Bone marrow (tissue), 2 donors: ENCODE data around the gene TMEM150B.

Experiments
- DNase-seq, 2 donors: peaks; one replicate each; lab custom pipeline; 2025; lab: John Stamatoyannopoulos, UW

TMEM150B gene

DNA sequence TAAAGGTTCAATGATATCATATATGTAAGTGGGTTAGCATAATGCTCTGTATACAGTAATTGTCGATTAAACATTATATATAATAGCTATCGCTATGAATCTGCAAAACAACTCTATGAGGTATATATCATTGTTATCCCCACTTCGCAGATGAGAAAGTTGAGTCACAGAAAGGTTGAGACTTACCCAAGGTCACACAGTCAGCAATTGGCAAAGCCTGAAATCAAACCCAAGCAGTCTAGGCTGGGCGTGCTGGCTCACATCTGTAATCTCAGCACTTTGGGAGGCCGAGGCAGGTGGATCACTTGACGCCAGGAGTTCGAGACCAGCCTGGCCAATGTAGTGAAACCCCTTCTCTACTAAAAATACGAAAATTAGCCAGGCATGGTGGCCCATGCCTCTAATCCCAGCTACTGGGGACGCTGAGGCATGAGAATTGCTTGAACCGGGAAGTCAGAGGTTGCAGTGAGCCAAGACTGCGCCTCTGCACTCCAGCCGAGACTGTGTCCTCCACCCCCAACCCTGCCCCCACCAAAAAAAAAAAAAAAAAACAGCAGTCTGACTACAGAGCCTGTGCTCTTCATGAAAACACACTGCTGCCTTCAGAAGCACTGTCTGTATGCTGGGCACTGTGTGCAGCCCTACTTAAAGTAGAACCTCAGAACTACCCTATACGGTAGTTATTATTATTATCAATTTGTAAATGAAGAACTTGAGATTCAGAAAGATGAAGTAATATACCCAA is 46.6 kb downstream of the TMEM150B start:
- no peak for DNase-seq

DNA sequence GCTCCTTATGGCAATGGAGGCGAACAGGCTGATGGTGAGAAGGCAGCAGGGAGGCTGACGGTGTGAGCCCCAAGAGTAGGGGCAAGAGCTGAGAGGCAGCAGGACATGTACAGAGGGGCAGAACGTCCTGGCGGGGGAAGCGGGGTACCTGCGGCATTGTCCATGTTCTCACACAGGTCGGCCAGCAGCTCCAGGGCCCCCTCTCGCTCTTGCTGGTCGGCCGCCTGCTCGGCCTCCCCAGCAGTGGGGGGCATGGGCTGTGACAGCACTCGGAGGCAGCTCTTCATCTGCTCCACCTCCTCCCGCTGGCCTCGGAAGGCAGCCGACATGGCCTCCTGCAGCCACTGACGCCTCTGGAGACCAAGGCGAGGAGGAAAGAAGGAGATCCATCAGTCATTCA is 47.6 kb downstream of the TMEM150B start:
- no peak for DNase-seq

DNA sequence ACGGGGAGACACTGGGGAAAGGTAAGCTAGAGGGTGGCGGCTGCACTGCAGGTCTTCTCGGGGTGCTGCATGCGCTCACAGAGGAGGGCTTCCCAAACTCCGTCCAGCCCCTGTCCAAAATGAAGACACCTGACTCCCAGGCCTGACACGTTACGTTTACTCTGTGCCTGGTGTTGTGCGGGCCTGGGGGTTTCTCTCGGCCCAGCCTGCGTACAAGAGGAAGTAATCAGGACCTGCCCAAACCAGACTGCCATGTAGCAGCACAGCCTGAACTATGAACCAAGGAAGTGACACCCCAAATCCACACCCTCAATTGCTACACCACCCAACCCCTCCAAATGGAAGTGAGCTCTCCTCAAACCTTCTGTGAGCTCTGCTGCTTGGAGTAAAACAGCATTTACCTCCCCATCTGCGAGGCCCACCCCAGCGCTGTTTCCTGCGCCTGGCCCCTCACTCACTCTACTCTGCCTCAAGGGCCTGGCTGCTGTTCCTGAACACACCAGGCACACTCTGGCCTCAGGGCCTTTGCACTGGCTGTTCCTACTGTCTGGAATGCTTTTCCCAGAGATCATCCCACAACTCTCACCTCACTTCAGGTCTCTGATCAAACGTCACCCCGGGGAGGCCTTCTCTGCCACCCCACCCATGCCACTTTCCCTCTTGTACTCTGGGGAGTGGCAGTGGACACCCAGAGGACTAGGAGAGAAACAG is 48.3 kb downstream of the TMEM150B start:
- DNase-seq = no peak

DNA sequence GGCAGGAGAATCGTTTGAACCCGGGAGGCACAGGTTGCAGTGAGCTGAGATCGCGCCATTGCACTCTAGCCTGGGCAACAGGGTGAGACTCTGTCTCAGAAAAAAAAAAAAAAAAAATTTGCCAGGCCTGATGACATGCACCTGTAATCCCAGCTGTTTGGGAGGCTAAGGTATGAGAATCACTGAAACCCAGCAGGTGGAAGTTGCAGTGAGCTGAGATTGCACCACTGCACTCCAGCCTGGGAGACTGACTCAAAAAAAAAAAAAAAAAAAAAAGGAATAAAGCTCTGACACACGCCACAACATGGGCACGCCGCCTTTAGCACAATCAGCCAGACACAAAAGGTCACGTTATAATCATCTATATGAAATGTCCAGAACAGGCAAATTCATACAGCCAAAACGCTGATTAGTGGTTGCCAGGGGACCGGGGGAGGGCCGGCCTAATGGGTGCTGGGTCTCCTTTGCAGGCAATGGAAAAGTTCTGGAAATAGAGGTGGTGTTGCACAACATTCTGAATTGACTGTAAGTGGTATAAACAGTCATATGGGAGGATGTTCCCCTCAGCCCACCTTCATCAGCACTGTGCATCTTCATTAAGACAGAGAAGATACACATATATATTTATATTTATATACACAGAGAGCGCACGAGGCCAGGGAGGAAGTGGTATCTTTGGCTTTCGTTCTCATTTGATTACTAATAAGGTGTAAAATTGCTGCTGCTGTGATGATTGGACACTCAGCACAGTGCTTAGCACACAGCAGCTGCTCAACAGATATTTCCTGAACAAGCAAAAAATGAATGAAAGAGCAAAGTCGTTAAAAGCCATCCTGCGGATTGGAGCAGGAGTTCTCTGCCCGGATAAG is 49.1 kb downstream of the TMEM150B start:
- no peak for DNase-seq

DNA sequence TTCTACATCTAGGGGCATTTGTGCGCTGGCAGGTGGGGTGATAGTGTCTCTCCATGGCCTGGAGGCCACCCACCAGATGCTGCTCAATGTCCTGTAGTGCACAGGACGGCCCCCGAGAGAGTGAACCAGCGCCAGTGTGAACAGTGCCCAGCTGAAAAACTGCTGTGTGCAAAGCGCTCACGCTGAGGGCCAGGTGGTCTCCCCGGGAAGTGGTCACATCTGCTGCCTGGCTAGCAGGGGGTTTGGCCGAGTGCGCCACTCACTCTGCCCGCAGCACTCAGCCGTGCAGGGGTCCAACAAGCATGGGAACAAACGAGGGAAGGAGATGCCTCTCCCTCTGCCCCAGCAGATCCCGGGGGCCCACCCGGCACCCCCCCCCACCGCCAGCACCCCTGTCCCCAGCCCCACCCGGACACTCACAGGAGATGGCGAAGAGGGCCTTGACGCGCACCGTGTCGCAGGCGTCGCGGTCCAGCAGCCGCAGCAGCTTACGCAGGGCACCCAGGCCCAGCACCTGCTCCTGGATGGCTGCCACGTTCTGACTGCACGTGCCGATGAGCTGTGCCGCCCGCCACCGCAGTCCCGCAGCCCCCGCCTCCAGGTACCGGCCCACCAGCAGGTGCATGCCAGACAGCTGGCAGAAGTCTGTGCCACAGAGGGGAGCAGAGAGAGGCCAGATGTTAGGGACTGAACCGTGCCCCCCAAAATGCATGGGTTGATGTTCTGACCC is 51.0 kb downstream of the TMEM150B start:
- no peak for DNase-seq

DNA sequence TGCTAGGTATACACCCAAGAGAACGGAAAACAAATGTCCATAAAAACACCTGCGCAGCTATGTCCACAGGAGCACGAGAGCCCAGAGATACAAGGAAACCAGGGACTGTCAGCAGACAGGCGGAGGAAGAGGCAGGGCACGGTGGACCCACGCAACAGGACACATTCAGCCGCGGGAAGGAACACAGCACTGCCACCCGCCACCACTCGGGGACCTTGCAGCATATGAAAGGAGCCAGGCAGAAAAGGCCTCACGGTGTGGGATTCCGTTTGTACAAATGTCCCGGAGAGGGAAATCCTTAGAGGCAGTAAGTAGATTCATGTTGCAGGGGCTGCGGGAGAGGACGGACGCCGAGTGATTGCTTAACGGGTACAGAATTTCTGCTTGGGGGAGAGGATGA is 53.0 kb downstream of the TMEM150B start:
- no peak for DNase-seq

DNA sequence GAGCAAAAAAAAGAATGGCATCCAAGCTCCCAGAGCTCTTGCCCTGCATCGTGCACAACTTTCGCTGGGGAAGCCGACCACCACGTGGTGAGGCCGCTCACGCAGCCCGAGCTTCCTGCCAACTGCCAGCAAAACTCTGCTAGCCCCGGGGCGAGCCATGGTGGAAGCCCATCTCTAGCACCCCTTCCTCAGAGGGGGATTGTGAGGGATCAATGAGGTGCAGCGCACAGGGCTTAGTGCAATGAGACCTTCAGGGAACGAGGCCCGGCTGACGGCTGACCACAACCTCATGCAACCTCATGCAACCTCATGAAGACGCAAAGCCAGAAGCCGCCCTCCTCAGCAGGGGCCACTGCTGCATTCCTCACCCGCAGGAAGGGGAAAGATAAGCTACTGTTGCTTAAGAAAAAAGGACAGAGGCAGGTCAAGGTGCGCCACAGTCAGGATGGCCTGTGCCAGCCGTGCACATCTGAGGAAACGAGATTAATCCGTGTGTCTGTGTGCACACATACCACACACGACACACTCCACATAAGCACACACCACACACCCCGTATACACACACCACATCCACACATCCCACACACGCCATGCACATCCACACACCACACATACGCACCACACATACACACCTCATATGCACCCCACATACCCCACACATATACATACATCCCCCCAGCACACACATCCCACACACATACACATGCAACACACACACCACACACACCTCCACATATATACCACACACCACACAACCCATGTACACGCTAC is 54.8 kb downstream of the TMEM150B start:
- DNase-seq = no peak

DNA sequence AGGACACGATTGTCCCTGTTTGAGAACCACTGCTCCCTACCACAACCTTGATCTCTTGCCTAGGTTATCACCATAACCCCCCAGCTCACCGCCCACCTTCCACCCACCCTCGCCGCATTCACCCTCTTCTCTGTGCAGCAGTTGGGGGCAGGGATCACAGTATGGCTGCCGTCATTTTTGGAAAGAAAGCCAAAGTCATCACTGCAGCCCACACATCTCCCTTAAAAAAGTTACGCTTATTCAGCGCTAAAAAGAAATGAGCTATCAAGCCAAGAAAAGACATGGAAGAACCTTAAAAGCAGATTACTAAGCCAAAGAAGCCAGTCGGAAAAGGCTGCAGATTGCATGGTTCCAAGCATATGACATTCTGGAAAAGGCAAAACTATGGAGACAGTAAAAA is 55.8 kb downstream of the TMEM150B start:
- DNase-seq = no peak

DNA sequence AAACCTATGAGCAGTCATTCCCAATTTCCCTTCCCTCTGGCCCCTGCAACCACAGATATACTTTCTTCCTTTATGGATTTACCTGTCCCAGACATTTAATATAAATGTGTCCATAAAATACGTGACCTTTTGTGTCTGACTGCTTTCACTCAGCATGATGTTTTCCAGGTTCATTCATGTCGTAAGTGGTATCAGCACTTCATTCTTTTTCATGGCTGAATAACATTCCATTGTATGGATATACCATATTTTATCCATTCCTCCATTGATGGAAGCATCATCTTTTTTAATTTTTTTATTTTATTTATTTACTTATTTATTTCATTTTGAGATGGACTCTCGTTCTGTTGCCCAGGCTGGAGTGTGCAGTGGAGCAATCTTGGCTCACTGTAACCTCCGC is 58.3 kb downstream of the TMEM150B start:
- DNase-seq = no peak

DNA sequence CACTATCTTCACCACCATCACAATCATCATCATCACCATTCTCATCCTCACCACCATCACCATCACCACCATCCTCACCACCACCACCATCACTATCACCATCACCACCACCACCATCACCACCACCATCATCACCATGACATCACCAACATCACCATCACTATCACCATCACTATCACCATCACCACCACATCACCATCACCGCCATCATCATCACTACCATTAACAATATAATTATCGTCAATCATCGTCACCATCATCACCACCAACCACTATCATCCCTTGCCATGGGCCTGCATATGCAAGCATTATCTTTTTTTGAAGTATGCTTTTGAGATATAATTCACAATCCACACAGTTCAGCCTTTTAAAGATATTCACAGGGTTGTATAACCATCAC is 58.7 kb downstream of the TMEM150B start:
- no peak for DNase-seq

DNA sequence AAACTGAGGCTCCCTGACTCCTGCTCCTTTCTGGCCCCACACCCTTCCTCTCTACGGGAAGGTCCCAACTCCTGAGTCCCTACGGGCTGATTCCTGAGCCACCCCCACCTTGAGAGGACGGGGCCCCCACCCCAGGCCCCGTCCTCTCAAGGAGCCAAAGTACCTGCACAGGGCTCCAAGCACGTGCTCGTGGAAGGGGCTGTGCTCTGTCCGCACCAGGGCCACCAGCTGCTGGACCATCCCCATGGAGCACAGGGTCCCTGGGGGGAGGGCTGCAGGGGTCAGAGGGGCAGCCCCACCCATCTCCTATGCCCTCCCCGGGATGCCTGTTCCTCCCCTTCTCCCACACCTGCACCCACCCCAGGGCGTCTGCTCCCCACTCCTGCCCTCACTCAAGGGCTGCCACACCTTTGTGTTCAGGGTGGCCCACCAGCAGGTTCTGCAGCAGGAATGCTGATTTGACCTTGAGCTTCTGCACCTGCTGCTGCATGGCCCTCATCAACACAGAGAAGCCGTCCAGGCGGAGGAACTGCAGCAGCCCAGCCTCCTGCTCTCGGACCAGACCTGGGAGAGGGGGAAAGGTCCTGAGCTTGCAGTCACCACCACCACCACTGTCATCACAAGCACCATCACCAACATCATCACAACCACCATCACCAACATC is 59.3 kb downstream of the TMEM150B start:
- no peak for DNase-seq

DNA sequence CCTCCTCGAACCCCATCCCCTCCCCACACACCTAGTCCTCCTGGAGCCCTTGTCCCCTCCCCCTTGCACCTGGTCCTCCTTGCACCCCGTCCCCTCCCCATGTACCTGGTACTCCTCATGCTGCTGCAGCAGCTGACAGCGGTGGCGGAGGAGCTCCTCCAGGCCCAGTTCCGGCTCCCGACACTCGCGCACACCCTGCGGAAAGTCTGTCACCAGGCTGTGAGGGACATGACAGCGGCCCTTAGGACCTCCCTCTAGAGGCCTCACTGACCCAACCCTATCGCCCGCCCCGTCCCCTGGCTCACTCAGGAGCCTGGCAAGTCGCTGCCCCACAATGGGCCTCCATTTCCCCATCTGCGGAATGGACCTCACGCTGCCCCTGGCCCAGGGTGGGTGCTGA is 60.0 kb downstream of the TMEM150B start:
- no peak for DNase-seq

DNA sequence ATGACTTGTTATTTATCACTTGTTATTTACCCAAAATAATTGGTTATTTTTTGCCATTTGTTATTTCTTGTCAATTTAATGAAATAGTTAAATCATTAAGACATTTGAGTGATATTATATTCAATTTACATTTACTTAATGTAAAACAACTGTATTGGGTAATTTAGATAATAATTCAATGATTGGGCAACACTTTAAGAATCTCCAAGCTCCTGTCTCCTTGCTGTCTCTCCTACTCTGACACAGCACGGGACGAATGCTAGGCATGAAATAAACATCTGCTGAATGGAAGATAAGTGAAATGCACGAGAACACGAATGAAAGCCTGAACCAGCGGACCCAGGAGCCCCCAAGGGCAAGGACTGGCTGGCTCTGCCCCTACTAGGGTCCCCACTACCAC is 60.6 kb downstream of the TMEM150B start:
- DNase-seq = no peak
